ENCODE data around the gene ATL3.
"Not testable (repeated sequence)": the region's sequence is repeated elsewhere in the genome, so short reads cannot be mapped to it uniquely, and the experiment has no call there.

The ATL3 gene, protein sequence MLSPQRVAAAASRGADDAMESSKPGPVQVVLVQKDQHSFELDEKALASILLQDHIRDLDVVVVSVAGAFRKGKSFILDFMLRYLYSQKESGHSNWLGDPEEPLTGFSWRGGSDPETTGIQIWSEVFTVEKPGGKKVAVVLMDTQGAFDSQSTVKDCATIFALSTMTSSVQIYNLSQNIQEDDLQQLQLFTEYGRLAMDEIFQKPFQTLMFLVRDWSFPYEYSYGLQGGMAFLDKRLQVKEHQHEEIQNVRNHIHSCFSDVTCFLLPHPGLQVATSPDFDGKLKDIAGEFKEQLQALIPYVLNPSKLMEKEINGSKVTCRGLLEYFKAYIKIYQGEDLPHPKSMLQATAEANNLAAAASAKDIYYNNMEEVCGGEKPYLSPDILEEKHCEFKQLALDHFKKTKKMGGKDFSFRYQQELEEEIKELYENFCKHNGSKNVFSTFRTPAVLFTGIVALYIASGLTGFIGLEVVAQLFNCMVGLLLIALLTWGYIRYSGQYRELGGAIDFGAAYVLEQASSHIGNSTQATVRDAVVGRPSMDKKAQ

DNA sequence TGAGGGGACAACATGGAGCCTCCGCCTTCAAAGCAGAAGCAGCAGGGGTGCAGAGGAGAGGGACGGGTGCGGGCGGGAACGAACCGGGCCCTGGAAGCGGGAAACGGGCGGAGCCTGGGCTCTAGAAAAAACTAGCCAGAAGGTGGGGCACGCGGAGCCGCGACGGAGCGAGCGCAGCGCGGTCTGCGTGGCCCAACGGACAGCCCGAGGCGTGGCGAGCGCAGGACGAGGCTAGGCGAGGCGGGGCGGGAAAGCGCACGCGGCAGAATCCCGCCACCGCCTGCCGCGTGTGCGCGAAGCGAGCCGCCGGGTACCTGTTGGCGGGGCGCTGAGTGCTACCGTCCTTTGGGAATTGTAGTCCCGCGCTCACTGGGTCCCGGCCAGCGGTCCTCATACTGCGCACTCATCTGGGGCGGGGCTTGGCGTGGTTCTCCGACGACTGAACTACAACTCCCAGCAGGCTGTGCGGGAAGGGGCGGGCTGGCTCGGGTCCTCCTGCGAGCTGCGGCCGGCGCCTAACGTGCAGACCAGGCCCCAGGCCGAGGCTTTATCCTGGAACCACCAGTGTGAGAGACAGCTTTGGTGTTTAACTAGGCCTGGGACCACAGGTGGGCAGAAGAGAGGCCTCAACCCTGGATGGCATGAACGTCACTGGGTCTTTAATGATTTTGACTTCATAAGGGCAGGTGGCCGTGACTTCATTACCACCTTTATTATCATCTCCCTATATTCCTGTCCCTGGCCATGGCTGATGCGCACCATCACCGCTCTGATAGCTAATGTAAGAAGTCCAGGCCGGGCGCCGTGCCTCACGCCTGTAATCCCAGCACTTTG lies at the start of gene ATL3:
ATL3 (minus strand) TSS at position 55 of the 834 bp plus-strand sequence; CDS start at position 14, 41 bp downstream.
- peak; percentile 97 for DNase-seq

DNA sequence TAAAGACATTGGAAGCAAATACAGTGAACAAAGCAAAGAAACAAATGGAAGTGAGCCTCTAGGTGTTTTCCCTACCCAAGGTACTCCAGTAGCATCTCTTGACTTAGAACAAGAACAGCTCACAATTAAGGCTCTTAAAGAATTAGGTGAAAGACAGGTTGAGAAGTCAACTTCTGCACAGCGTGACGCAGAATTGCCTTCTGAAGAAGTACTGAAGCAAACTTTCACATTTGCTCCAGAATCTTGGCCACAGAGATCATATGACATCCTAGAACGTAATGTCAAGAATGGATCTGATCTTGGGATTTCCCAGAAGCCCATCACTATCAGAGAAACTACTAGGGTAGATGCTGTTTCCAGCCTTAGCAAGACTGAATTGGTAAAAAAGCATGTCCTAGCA lies 49.4 kb upstream of the ATL3 start:
- no peak for DNase-seq

DNA sequence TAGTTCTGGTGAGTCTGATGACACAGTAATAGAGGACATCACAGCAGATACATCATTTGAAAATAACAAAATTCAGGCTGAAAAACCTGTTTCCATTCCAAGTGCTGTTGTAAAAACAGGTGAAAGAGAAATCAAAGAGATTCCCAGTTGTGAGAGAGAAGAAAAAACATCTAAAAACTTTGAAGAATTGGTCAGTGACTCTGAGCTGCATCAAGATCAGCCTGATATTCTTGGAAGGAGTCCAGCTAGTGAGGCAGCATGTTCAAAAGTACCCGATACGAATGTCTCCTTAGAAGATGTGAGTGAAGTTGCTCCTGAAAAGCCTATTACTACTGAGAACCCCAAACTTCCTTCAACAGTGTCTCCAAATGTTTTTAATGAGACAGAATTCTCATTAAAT lies 48.8 kb upstream of the ATL3 start:
- DNase-seq, result no peak

DNA sequence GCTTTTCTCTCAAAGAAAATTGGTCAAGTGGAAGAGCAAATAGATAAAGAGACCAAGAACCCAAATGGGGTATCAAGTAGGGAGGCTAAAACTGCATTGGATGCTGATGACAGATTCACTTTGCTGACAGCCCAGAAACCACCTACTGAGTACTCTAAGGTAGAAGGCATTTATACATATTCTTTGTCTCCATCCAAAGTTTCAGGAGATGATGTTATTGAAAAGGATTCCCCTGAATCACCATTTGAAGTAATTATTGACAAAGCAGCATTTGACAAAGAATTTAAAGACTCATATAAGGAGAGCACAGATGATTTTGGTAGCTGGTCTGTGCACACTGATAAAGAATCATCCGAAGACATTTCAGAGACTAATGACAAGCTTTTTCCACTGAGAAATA lies 47.8 kb upstream of the ATL3 start:
- no peak for DNase-seq

DNA sequence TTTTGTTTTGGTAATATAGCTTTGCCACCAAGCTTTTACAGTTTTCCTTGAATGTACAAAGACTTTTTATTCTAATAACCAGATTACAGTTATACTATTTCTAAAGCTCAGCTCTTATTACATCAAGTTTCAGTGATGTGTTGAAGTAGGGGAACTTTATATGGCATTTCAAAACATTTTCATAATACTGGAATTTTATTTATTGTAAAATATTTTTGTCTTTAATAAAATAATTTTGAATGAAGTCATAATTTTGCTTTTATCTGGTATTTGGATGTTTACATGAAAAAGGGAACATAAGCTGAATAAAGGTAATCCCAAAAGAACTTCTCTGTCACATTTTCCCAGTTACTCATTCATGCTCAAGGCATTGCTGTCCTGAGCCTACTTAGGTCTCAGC lies 44.9 kb upstream of the ATL3 start:
- no peak for DNase-seq

DNA sequence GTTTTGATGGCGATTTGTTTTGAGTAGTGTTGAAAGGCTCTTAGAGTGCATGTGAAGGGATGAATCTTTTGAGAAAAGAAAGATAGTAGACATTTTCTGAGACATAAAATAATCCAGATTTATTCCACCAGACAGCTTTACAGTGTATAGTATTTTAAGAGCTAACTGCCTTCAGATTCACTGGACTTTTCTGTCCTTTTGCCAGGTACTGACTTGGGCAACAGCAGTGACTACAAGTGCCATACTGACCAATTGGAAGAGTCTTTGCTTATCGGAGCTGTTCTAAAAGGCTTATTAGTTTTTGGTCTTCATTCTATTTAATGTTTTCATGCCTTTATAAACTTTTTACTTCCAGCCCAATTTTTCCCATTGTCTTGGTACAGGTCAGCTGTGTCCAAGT lies 42.6 kb upstream of the ATL3 start:
- no peak for DNase-seq

DNA sequence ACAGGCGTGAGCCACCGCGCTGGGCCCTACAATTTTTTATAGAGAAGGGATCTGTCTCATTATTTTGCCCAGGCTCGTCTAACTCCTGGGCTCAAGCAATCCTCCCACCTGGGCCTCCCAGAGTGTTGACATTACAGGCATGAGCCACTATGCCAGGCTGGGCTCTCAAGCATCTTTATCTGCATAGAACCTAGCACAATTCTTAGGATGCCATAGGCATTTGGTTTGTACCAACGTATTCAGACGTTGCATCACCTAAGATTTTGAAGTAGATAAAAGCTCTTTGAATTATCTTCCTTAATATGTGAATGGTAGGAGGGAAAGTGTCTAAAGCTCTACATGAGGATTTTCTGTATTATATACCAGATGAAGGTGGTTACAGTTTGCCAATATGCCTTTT lies 40.7 kb upstream of the ATL3 start:
- no peak for DNase-seq

DNA sequence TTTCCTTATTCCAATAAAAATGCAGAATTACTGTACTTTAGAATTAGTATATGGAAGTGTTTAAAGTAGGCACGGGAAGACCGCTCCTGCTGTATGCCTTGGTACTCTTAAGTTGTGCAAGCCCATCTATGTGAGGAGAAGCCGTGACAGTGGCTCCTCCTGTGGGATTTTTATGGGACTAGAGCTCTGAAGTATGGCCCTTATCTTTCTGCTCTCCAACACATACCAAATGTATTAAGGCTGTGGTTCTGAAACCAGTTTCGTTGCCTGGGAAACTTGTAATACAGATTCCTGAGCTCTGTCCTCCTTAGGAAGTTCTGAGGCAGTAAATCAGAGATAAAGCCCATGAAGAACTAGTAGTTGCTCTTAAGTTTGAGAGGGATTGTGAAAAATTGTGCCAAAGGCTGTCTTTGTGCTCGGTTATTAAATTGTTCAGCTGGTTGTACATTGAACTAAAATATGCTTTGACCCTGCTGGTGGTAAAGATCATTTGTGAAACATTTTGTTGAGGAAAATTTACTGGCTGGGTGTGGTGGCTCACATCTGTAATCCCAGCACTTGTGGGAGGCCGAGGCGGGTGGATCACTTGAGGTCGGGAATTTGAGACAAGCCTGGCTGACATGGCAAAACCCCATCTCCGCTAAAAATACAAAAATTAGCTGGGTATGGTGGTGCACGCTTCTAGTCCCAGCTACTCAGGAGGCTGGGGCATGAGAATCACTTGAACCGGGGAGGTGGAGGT lies 39.5 kb upstream of the ATL3 start:
- DNase-seq, result no peak

DNA sequence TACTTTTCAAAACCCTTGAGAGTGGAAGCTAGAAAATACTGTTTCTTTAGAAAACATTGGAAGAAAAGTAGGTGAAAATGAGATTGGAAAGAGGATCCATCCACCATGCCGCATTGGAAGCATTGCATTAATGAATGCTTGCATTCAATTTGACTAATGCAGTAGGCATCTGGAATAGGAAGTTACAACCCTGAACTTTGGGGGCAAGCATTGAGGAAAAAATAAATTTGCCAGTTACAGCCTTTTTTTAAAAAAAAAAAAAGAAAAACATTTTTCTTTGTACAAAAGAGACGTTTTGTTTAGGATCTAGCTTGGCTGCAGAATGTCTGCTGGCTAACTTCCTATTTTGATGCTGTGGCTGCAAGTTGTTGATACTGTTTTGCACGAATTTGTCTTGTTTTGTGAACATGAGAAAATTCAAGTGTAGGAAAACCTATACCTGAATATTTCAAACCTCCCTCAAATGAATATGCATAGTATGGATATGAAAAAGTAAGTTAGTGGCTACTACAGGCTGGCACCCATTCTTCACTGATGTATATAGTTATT lies 38.2 kb upstream of the ATL3 start:
- DNase-seq, result no peak

DNA sequence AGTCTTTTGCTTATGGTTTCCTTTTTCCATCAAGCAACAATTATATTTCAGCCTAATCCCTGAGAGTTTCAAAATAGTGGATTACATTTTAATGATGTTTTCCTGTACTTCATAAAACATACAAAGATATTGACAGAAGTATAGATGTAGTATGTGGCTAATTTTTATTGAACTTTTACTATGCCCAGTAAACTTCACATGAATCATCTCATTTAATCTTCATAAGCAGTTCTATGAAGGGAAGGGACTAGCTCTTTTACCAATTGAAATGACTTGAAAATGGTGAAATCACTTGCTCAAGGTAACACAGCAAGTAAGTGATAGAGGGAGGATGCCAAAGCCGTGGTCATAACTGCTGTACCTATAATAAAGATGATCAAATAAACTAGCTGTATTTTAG lies 37.6 kb upstream of the ATL3 start:
- DNase-seq, result no peak

DNA sequence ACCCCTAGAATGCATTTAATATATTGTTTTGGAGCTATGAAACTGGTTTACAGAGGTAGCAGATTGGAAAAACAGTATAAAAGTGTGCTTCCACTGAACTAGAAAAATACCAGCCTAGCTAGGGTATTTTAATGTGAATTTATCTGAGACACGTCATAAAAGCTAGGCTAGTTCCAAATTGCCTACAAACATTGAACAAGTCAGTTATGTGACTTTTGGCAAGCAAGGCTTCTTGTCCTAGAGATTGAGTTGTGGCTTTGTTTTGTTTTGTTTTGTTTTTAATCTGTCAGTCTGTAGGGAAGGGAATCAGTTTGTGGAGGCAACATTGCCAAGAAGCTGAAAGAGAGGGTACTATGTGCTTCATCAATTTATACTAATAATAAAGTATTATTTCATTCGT lies 34.4 kb upstream of the ATL3 start:
- DNase-seq, result no peak

DNA sequence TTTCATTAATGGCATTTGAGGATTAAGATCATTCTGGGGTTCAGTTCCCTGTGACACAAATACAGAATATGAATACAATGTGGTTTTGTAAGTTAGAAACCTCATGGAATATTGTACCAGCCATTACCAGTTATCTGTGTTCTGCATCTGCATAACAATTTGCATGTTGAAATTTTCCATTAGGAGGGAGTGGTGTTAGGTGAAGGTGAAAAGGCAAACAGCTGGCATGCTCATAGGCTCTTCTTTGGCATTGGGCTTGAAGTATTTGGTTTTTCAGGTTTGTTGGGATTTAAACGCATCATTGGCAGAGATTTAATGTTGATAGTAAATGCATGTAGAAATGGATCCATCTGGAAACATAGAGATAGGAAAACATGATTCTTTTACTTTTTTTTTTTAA lies 28.7 kb upstream of the ATL3 start:
- DNase-seq, result no peak

DNA sequence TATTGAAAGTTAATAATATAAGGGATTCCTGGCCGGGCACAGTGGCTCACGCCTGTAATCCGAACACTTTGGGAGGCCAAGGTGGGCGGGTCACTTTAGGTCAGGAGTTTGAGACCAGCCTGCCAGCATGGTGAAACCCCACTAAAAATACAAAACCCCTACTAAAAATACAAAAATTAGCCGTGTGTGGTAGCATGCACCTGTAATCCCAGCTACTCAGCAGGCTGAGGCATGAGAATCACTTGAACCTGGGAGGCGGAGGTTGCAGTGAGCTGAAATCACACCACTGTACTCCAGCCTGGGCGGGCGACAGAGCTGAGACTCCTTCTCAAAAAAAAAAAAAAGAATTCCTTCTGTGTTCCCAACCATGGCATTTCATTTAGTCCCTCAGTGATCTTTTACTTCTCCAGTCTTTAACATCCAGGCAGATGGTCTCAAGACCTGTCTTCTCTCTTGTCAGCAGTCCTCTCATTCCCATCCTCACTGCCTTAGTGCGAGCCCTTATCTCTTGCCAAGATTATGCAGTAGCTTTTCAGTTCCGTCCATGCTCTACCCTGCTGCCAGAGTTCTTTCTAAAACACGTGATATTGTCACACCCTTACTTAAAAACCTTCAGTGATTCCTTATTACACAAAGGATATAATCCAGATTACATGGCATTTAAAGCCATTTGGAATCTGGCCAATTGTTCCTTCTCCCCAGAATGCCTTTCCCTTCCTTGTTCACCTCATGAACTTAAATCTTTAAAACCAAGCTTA lies 28.0 kb upstream of the ATL3 start:
- no peak for DNase-seq

DNA sequence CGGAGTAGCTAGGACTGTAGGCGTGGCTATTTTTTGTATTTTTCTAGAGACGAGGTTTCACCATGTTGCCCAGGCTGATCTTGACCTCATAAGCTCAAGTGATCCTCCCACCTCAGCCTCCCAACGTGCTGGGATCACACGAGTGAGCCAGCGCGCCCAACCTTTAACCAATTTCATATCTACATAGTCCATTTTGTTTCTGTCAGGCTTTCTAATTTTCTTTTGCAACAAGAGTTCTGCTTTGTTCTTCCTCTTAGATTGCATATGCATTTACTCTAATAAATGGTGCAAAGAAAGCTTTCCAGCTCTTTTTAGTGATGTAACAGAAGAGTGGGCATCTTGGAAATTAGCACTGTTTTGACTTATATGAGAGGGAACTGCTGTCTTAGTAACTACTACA lies 23.4 kb upstream of the ATL3 start:
- no peak for DNase-seq

DNA sequence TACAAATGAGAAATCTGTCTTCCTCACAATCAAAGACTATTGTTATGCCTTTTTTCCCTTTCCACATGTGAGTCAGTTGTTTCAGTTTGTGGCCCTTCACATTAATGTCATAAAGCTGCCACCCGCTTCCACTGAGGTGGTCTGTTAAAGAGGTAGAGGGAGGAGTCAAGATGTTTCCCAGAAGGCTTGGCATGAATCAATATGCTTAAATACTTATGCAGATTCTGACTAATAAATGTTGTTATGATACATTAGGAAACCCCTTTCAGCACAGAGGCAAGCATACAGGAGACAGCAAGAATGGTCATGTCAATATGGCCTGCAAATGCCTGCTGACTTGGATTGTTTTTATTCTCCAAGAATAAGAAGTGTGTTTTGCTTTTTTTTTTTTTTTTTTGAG lies 16.7 kb upstream of the ATL3 start:
- DNase-seq, result no peak

DNA sequence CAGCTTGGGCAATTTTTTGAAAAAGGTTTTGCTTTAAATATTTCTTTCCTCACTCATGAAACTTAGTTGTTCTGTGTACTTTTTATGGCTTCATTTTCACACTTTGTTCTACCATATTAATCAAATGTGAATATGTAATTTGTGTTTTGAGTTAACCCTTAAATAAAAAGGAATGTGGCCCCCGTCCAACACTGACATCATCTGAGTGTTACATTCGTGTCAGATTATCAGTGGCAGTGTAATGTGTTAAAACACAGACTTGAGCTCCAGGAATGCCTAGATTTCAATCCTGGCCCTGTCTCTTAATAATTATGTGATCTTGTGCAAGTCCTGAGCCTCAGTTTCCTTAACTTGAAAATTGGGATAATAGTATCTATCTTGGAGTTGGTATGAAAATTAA lies 15.8 kb upstream of the ATL3 start:
- DNase-seq, result no peak

DNA sequence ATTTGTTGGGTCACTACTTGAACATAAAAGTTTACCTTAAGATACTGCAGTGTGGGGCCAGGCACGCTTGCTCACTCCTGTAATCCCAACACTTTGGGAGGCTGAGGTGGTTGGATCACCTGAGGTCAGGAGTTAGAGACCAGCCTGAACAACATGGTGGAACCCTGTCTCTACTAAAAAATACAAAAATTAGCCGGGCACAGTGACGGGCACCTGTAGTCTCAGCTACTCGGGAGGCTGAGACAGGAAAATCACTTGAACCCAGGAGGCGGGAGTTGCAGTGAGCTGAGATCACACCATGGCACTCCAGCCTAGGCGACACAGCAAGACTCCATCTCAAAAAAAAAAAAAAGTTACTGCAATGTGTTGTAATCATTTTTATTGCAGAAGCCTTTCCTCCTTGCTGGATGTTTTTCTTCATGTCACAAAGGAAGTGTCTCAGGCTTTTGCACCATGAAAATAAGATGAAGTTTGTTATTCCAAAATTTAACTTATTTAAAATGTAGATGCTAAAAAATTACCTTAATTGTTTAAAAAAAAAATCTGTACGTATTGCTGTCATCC lies 14.1 kb upstream of the ATL3 start:
- DNase-seq, result not testable (repeated sequence)

DNA sequence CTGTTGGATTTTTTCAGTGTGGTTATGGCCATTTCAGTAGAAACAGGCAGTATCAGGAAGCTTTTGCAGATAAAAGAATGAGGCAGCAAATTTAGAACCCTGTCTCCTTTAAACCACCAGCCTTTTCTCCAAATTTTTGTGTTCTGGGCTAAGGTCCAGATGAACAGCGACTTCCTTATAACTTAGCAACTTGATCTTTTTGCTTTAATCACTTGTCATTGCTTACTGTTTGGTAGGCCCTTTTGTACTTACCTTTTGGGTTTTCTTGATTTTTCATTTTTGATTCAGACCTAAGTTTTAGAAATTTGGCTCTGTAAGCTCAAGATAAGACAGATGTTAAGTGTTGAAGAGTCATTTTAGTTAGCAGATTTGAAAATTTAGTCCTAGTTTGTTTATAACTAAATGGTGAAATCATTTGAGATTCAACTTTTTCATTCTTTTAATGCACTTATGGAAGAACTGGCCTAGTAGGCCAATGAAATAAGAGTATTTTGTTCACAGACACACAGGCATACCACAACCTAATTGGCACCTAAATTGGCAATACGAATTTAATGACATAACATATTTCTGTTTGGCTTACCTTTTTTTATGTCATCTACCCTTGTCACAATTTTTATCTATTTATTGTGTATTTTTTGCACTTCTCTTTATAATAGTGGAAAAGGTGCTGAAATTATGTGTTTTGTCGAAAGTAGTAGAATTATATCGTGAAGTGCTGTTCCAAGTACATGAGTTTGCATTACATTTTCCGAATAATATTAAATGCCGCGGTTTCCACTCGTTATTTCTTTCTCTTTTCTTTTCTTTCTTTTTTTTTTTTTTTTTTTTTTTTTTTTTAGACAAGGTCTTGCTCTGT lies 12.2 kb upstream of the ATL3 start:
- DNase-seq, result no peak

DNA sequence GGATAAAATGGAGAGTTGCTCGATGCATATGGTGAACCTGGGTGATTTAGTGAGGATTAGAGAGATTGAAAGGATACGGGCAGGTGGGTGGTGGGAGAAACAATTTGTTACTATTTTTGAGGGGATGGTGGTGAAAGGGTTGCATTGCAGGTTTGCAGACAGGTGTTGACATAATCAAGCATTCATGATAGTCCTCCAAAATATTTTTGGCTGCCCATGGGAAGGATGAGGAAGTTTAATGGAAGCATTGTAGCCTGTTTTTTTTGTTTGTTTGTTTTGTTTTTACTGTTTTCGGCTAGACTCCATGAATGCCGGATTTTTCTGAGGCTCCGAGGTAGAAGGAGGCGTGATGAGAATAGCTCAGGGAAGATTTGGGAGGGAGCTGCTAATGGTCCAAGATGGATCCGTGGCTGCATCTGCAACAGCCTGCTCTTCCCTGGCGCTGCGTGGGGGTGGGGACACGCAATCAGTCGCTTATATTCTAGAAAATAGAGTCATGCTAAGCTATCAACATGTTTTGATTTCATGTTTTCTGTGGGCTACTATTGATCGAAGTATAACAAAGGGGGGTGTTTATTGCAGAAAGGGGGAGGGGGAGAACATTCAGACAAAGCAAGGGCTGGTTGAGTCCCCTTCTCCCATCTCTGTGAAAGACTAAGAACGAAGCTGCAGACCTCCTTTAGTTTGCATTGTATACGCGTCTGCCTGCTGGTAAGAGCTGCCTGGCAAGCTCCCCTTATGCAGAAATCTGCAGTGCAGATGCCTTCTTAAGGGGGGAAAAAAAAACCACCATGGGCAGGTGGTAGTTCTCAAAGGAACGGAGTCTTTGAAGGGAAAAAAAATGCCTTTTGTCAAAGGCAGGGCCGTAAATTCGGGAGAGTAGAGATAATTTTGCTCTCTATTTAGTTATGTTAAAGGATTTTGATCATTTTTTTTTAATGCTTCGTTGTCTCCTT lies 11.2 kb upstream of the ATL3 start:
- DNase-seq, result peak; percentile 48
